Uterus (tissue), 4 donors: ENCODE data around the gene COX4I1. TPM values are rescaled to one million over a fixed set of nuclear protein-coding genes. Genes with fewer than 3 reads are reported as not detected.

Experiments used
- DNase-seq, 2 donors: peaks; one replicate each; pipeline ENCODE4 v3.0.0-alpha.2; 2019 to 2020
- H3K27ac ChIP-seq, 2 donors: fragments of 200-600 bp; sonication (generic); 1 replicate in 1 of 2; 2 replicates in 1 of 2; pipeline ENCODE4 v1.5.1; 2016 to 2018
- H3K27me3 ChIP-seq, 2 donors: fragments of 200-600 bp; sonication (generic); one replicate each; pipeline ENCODE4 v1.5.1; 2018 to 2019; ENCODE audit warnings: control low read depth in 1 of 2
- H3K36me3 ChIP-seq, 2 donors: fragments of 200-600 bp; sonication (generic); one replicate each; pipeline ENCODE4 v1.5.1; 2019; ENCODE audit warnings: control low read depth in 1 of 2
- H3K4me1 ChIP-seq, 2 donors: fragments of 200-600 bp; sonication (generic); one replicate each; pipeline ENCODE4 v1.5.1; 2018 to 2019; ENCODE audit warnings: control low read depth in 1 of 2
- H3K4me3 ChIP-seq, 2 donors: fragments of 200-600 bp; sonication (generic); 1 replicate in 1 of 2; 2 replicates in 1 of 2; pipeline ENCODE4 v1.5.1; 2018 to 2019; ENCODE audit warnings: mild to moderate bottlenecking in 1 of 2
- H3K9me3 ChIP-seq, 2 donors: fragments of 200-600 bp; sonication (generic); one replicate each; pipeline ENCODE4 v1.5.1; 2019; ENCODE audit warnings: control low read depth in 1 of 2
- CTCF ChIP-seq, 4 experiments: fragments of 200-600 bp in 2 of 4; fragments of 450-650 bp in 2 of 4; sonication (generic) in 2 of 4; IDR thresholded peaks; one replicate each; pipeline ENCODE4 v1.5.1; 2016 to 2019; ENCODE audit warnings: antibody characterized with exemption in 4 of 4, mild to moderate bottlenecking in 2 of 4, moderate library complexity in 1 of 4
- POLR2A ChIP-seq, 2 donors: fragments of 450-650 bp; IDR thresholded peaks; one replicate each; pipeline ENCODE4 v1.6.1; 2016; ENCODE audit warnings: antibody characterized with exemption in 2 of 2, mild to moderate bottlenecking in 1 of 2, moderate library complexity in 1 of 2
- intact Hi-C: fragments of 100-400 bp; cut with DNase I; formaldehyde crosslinking; loops from one replicate; pipeline ENCODE4 v1.15.1; 2023; ENCODE audit warnings: low total_unique reads
- small RNA-seq: library from RNA; depleted of rRNA; stranded (forward); fragments of <200 nt; gene quantifications from one replicate; pipeline ENCODE3, GENCODE V24; 2016
- total RNA-seq, 4 donors: library from RNA; depleted of rRNA in 3 of 4; stranded (reverse); fragments of >200 nt in 3 of 4; gene quantifications; one replicate each; pipeline versions ENCODE4 v1.1.0 to v1.2.4, GENCODE V29; 2014 to 2023
- donor health status: DM: yes; HTN: yes; CAD: no.

The COX4I1 gene
- total RNA-seq, 4 donors from 2014 or later, result 199 to 836 (median 287) TPM

GRCh38 chr16:85856585-85856984 lies 57.1 kb downstream of the COX4I1 start:
- TF ChIP-seq POLR2A (IDR thresholded peaks at IDR 0.05) (no peak), CTCF (IDR thresholded peaks at IDR 0.05) (no peak)
- H3K27ac ChIP-seq, result no peak overlapping the region
- DNase-seq, result no peak
- no peaks in the 10 kb centered on the region for H3K27me3 ChIP-seq
- intact Hi-C loops, result no loop called here
- H3K4me1 ChIP-seq, result no peaks in the 10 kb centered on the region
- no peaks in the 10 kb centered on the region for H3K36me3 ChIP-seq
- no peaks in the 10 kb centered on the region for H3K9me3 ChIP-seq
- H3K4me3 ChIP-seq, result no peak overlapping the region

Small RNAs within 50 kb of the gene (small RNA-seq; reads per million reads assigned to genes)
- not detected for gene RNU1-103P

Other genes starting within 250 kb of the COX4I1 start
- 100 to 1,000 TPM in 1 of 4 donors, 10 to 100 TPM in 3; 32.6 to 128 (median 73.9) TPM for gene GSE1, start 186.4 kb upstream of the COX4I1 start, total RNA-seq
- 10 to 100 TPM in 1 of 4 donors, 1 to 10 TPM in 1, not detected in 2; 2.0 to 10.4 TPM for gene GINS2, start 110.7 kb upstream of the COX4I1 start, total RNA-seq
- 1 to 10 TPM in 2 of 4 donors, not detected in 2; 2.5 to 6.4 TPM for gene C16orf74, start 48.6 kb upstream of the COX4I1 start, total RNA-seq
- 10 to 100 TPM; 11.8 to 26.6 (median 16.7) TPM for gene EMC8, start 151 bp upstream of the COX4I1 start, total RNA-seq
- gene IRF8, start 99.5 kb downstream of the COX4I1 start, total RNA-seq, result 10 to 100 TPM in 1 of 4 donors, 1 to 10 TPM in 2, not detected in 1; 3.7 to 17.3 (median 3.8) TPM